ENCODE measurements around the gene GALNT3. TPM values are rescaled to one million over a fixed set of nuclear protein-coding genes. Genes with fewer than 3 reads are reported as not detected.

GALNT3 gene
- total and polyA plus RNA-seq, 9 of the 15 experiments (the other 6 are each of a cell fraction or from before 2014, with no cell fraction given): 0.03 to 0.29 (median 0.06) TPM; not detected in 6

DNA sequence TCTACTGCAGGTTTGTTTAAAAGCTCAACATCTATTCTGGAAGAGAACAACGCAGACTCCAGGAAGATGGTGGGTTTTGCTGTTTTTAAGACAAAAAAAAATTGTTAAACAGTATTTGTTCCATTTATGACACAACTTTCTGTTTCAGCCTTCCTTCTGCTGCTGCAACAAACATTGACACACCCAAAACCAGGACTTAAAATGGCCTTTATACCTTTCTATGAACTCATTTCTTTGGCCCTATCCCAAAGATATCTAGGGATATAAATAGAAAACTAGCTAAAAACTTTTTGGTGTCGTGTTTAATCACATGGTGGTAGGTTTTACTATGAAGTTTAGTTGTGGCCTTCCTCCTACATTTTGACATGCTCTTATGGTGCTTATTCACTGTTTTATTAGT is 964 bp upstream of the GALNT3 start:
- no TSS peak for BruUV-seq (replicated peaks)
- Histone ChIP-seq H3K4me1 (replicated peaks in 1 of 2; ENCODE audit: control insufficient read depth in 2 of 2, insufficient read depth in 2 of 2, low read length in 2 of 2) (peaks cover 0 to 11% of the 10 kb centered on the region in 2 experiments; a peak in 1 of 5 replicates), H3K4me3 (no peak overlapping the region), H2AFZ (ENCODE audit: low read depth, low read length) (no peak overlapping the region), H3K36me3 (ENCODE audit: control insufficient read depth, insufficient read depth, low read length) (no peaks in the 10 kb centered on the region), H4K20me1 (replicated peaks; ENCODE audit: control insufficient read depth, insufficient read depth, low read length) (no peaks in the 10 kb centered on the region), H3K9me3 (replicated peaks; ENCODE audit: control insufficient read depth, insufficient read depth, low read depth, low read length) (no peaks in the 10 kb centered on the region), H3K27me3 (ENCODE audit: control insufficient read depth in 2 of 2, insufficient read depth in 2 of 2, low read length in 2 of 2) (peaks cover 0 to 18% of the 10 kb centered on the region in 2 experiments; a peak in 2 of 5 replicates), H3K27ac (ENCODE audit: extremely low read depth, low read depth, low read length) (no peak overlapping the region), H3K79me2 (ENCODE audit: control insufficient read depth, insufficient read depth, low read length) (no peaks in the 10 kb centered on the region), H3K4me2 (ENCODE audit: insufficient read depth, low read length) (no peak overlapping the region), H3K9ac (ENCODE audit: insufficient read depth in 1 of 2, low read depth in 2 of 2, low read length in 2 of 2) (no peak overlapping the region), H3K9me1 (ENCODE audit: control insufficient read depth, insufficient read depth, low read length) (no peaks in the 10 kb centered on the region)
- ATAC-seq (no peak), FAIRE-seq (no peak), DNase-seq (ENCODE audit: extremely low read depth in 1 of 4, low spot score in 3 of 4) (no peak)
- in situ Hi-C loops (cut with MboI) (no loop called here), intact Hi-C loops (cut with micrococcal nuclease) (no loop called here)
- WGBS (ENCODE audit: insufficient coverage, low coverage, missing lambda C conversion rate): 0% methylated on average over 2 of the region's 2 CpGs
- ChIA-PET POLR2A (no interaction called here), CTCF (ENCODE audit: low intra/inter-chr PET ratio) (no interaction called here)
- TF ChIP-seq CCNT2 (IDR thresholded peaks at IDR 0.05; ENCODE audit: borderline replicate concordance, extremely low read depth, insufficient read length, low read depth, low read length): no peak
- TF ChIP-seq PTRF (tag; IDR thresholded peaks at IDR 0.05): no peak
- TF ChIP-seq RBM25 (IDR thresholded peaks at IDR 0.05; ENCODE audit: low read depth, low read length, severe bottlenecking): no peak
- TF ChIP-seq ZNF3 (CRISPR knock-in tag; IDR thresholded peaks at IDR 0.05): no peak

DNA sequence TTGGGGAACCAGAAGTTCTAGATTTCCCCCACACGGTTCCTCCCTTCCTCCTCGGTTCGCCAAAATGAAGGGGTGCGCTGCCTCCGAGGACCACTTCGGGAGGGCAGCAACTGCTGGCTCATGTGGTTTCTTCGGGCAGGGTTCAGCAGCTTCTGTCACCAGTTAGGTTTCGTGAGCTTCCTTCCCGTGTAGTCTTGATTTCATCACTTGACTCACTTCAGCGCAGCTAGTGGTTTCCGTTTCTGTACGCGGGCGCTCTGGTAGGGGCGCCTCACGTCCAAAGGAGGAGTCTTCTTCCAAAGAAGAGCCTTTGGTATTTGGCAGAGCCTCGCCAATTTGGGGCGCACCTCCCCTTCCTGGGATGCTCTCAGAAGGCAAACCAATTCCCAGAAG is 485 bp upstream of the GALNT3 start:
- Histone ChIP-seq H3K36me3 (ENCODE audit: control insufficient read depth, insufficient read depth, low read length) (no peaks in the 10 kb centered on the region), H3K4me3 (no peak overlapping the region), H2AFZ (ENCODE audit: low read depth, low read length) (no peak overlapping the region), H4K20me1 (replicated peaks; ENCODE audit: control insufficient read depth, insufficient read depth, low read length) (no peaks in the 10 kb centered on the region), H3K9me3 (replicated peaks; ENCODE audit: control insufficient read depth, insufficient read depth, low read depth, low read length) (no peaks in the 10 kb centered on the region), H3K4me2 (ENCODE audit: insufficient read depth, low read length) (no peak overlapping the region), H3K79me2 (ENCODE audit: control insufficient read depth, insufficient read depth, low read length) (no peaks in the 10 kb centered on the region), H3K27ac (ENCODE audit: extremely low read depth, low read depth, low read length) (no peak overlapping the region), H3K27me3 (ENCODE audit: control insufficient read depth in 2 of 2, insufficient read depth in 2 of 2, low read length in 2 of 2) (peaks cover 0 to 18% of the 10 kb centered on the region in 2 experiments; a peak in 2 of 5 replicates), H3K4me1 (replicated peaks in 1 of 2; ENCODE audit: control insufficient read depth in 2 of 2, insufficient read depth in 2 of 2, low read length in 2 of 2) (peaks cover 0 to 11% of the 10 kb centered on the region in 2 experiments; a peak in 1 of 5 replicates), H3K9ac (ENCODE audit: insufficient read depth in 1 of 2, low read depth in 2 of 2, low read length in 2 of 2) (no peak overlapping the region), H3K9me1 (ENCODE audit: control insufficient read depth, insufficient read depth, low read length) (no peaks in the 10 kb centered on the region)
- BruUV-seq (replicated peaks): no TSS peak
- under 1% methylated on average over 18 of the region's 18 CpGs for WGBS (ENCODE audit: insufficient coverage, low coverage, missing lambda C conversion rate)
- in situ Hi-C loops (cut with MboI) (no loop called here), intact Hi-C loops (cut with micrococcal nuclease) (no loop called here)
- peak; percentile 49 for ATAC-seq
- ChIA-PET POLR2A (no interaction called here), CTCF (ENCODE audit: low intra/inter-chr PET ratio) (no interaction called here)
- no peak for FAIRE-seq
- no peak for DNase-seq (ENCODE audit: extremely low read depth in 1 of 4, low spot score in 3 of 4)
- TF ChIP-seq MECOM (CRISPR knock-in tag; IDR thresholded peaks at IDR 0.05) (no peak), PHTF2 (CRISPR knock-in tag; IDR thresholded peaks at IDR 0.05) (no peak), HMG20B (CRISPR knock-in tag; IDR thresholded peaks at IDR 0.05) (no peak), L3MBTL2 (IDR thresholded peaks at IDR 0.05) (no peak), COPS2 (conservative IDR thresholded peaks at IDR 0.05) (no peak), FOXJ3 (CRISPR knock-in tag; IDR thresholded peaks at IDR 0.05) (no peak), MEIS2 (IDR thresholded peaks at IDR 0.05; ENCODE audit: partially characterized antibody) (no peak), NCOA6 (IDR thresholded peaks at IDR 0.05) (no peak)
